Natural killer cell (primary cell): ENCODE measurements around the gene GSTA4. TPM values are rescaled to one million over a fixed set of nuclear protein-coding genes. Genes with fewer than 3 reads are reported as not detected.

ENCODE experiments used
- ATAC-seq, 3 donors: fragments of 150-1000 bp in 2 of 3; fragments of 200-7000 bp in 1 of 3; cut with Tn5 transposase; 1 replicate in 1 of 3; 2 replicates in 2 of 3; pipeline ENCODE4 v1.10.0; 2021; ENCODE audit warnings: mild to moderate bottlenecking in 2 of 3, moderate library complexity in 2 of 3
- DNase-seq, 2 donors: peaks; one replicate each; pipeline versions ENCODE4 v3.0.0 to v3.0.0-alpha.2; 2013 to 2021; ENCODE audit warnings: mixed read lengths in 1 of 2
- H3K27ac ChIP-seq: one replicate; pipeline ENCODE4 v1.5.1; 2013; ENCODE audit warnings: mild to moderate bottlenecking, low read length
- H3K27me3 ChIP-seq: one replicate; pipeline ENCODE4 v1.6.1; 2013; ENCODE audit warnings: low read length; ENCODE audit not compliant: control insufficient read depth, insufficient read depth
- H3K36me3 ChIP-seq: one replicate; pipeline ENCODE4 v1.6.1; 2013; ENCODE audit warnings: low read length; ENCODE audit not compliant: control insufficient read depth, insufficient read depth
- H3K4me1 ChIP-seq: one replicate; pipeline ENCODE4 v1.6.1; 2013; ENCODE audit warnings: low read length; ENCODE audit not compliant: control insufficient read depth, insufficient read depth
- H3K4me3 ChIP-seq: one replicate; pipeline ENCODE4 v1.5.1; 2013; ENCODE audit warnings: low read length
- H3K9me3 ChIP-seq: one replicate; pipeline ENCODE4 v1.6.1; 2013; ENCODE audit warnings: low read length; ENCODE audit not compliant: control insufficient read depth, insufficient read depth
- H3K27ac Mint-ChIP-seq, 2 donors: one replicate each; pipeline ENCODE4 v1.8.0; 2022; ENCODE audit warnings: mild to moderate bottlenecking in 2 of 2, mixed read lengths in 2 of 2, moderate library complexity in 1 of 2
- H3K27me3 Mint-ChIP-seq, 2 donors: one replicate each; pipeline ENCODE4 v1.8.0; 2022; ENCODE audit warnings: low read depth in 2 of 2, mixed read lengths in 2 of 2
- H3K36me3 Mint-ChIP-seq: one replicate; pipeline ENCODE4 v1.8.0; 2022; ENCODE audit warnings: mixed read lengths
- H3K4me1 Mint-ChIP-seq, 2 donors: one replicate each; pipeline ENCODE4 v1.8.0; 2022; ENCODE audit warnings: mixed read lengths in 2 of 2
- H3K4me3 Mint-ChIP-seq: one replicate; pipeline ENCODE4 v1.8.0; 2022; ENCODE audit warnings: mild to moderate bottlenecking, moderate library complexity, mixed read lengths
- H3K9me3 Mint-ChIP-seq, 2 donors: one replicate each; pipeline ENCODE4 v1.8.0; 2022; ENCODE audit warnings: mixed read lengths in 2 of 2
- CTCF ChIP-seq: fragments of 200-600 bp; IDR thresholded peaks from one replicate; pipeline ENCODE4 v1.8.0; 2022; ENCODE audit warnings: antibody characterized with exemption
- WGBS: methylation state at CpG from one replicate; pipeline ENCODE4 v1.1.7; 2013; ENCODE audit warnings: missing lambda C conversion rate; ENCODE audit not compliant: insufficient coverage; 5-methylcytosine and 5-hydroxymethylcytosine counted together
- intact Hi-C: fragments of 100-400 bp; cut with micrococcal nuclease; formaldehyde crosslinking; loops from one replicate; pipeline ENCODE4 v1.14.2; 2022
- total RNA-seq, 4 donors: library from RNA; stranded (reverse); fragments of 120-200 nt in 1 of 4; gene quantifications; one replicate each; pipeline versions ENCODE4 v1.2.3 to v1.2.4, GENCODE V29; 2013 to 2022

GSTA4 gene
- total RNA-seq, 3 donors from 2014 or later (not counting 1 experiment from before 2014, with no cell fraction given) = 0.55 to 2.5 (median 1.8) TPM

DNA sequence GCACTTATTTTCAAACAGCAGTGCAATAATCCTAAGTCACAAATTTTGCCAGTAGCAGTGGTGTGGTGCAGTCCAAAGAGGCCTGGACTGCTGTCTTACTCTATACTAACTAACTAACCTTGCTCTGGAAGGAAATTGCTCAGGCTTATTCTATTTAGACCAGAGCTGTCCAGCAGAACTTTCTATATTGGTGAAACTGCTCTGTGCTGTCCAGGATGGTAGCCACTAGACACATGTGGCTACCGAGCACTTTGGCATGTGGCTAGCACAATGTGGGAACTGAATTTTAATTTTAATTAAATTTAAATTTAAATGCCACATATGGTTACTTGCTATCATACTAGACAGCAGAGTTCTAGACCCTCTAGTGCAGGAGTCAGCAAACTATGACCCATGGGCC, 43.1 kb upstream of the GSTA4 start:
- ATAC-seq (no peak), DNase-seq (no peak)
- no peak for TF ChIP-seq CTCF
- peaks cover 24% of the 10 kb centered on the region for H3K36me3 Mint-ChIP-seq
- Histone ChIP-seq H3K27me3 (no peaks in the 10 kb centered on the region), H3K4me1 (no peaks in the 10 kb centered on the region), H3K4me3 (no peak overlapping the region), H3K36me3 (peaks cover 49% of the 10 kb centered on the region), H3K27ac (no peak overlapping the region), H3K9me3 (no peaks in the 10 kb centered on the region)
- no peaks in the 10 kb centered on the region for H3K27me3 Mint-ChIP-seq
- no peak overlapping the region for H3K27ac Mint-ChIP-seq
- no peak overlapping the region for H3K4me3 Mint-ChIP-seq
- no CpG with 5 or more reads among the region's 1 CpG for WGBS
- intact Hi-C loops = no loop called here
- no peaks in the 10 kb centered on the region for H3K9me3 Mint-ChIP-seq
- no peaks in the 10 kb centered on the region for H3K4me1 Mint-ChIP-seq

- Mint-ChIP-seq H3K4me1 (no peaks in the 10 kb centered on the region), H3K27me3 (no peaks in the 10 kb centered on the region), H3K27ac (no peak overlapping the region), H3K4me3 (no peak overlapping the region), H3K9me3 (no peaks in the 10 kb centered on the region), H3K36me3 (peaks cover 18% of the 10 kb centered on the region)
- Histone ChIP-seq H3K27ac (no peak overlapping the region), H3K27me3 (no peaks in the 10 kb centered on the region), H3K4me1 (no peaks in the 10 kb centered on the region), H3K9me3 (no peaks in the 10 kb centered on the region), H3K4me3 (no peak overlapping the region), H3K36me3 (peaks cover 52% of the 10 kb centered on the region)
- WGBS = 89% methylated on average over 6 of the region's 8 CpGs
- ATAC-seq (no peak), DNase-seq (no peak)
- intact Hi-C loops = no loop called here
- TF ChIP-seq CTCF = no peak
These were observed 40.6 kb upstream of the GSTA4 start for GRCh38 chr6:53035549-53036213.

- Histone ChIP-seq H3K4me1 (no peaks in the 10 kb centered on the region), H3K27ac (no peak overlapping the region), H3K9me3 (no peaks in the 10 kb centered on the region), H3K36me3 (peaks cover 51% of the 10 kb centered on the region), H3K4me3 (no peak overlapping the region), H3K27me3 (no peaks in the 10 kb centered on the region)
- Mint-ChIP-seq H3K36me3 (no peaks in the 10 kb centered on the region), H3K27me3 (no peaks in the 10 kb centered on the region), H3K9me3 (no peaks in the 10 kb centered on the region), H3K4me1 (no peaks in the 10 kb centered on the region), H3K4me3 (no peak overlapping the region), H3K27ac (no peak overlapping the region)
- ATAC-seq = no peak
- WGBS = 94% methylated on average over 4 of the region's 4 CpGs
- no peak for TF ChIP-seq CTCF
- intact Hi-C loops = no loop called here
- no peak for DNase-seq
These were observed 38.7 kb upstream of the GSTA4 start for GRCh38 chr6:53033764-53034163.

- DNase-seq (no peak), ATAC-seq (no peak)
- Mint-ChIP-seq H3K27me3 (no peaks in the 10 kb centered on the region), H3K27ac (no peak overlapping the region), H3K36me3 (no peaks in the 10 kb centered on the region), H3K9me3 (no peaks in the 10 kb centered on the region), H3K4me1 (no peaks in the 10 kb centered on the region), H3K4me3 (no peak overlapping the region)
- Histone ChIP-seq H3K36me3 (peaks cover 54% of the 10 kb centered on the region), H3K27me3 (no peaks in the 10 kb centered on the region), H3K27ac (no peak overlapping the region), H3K4me1 (no peaks in the 10 kb centered on the region), H3K4me3 (no peak overlapping the region), H3K9me3 (no peaks in the 10 kb centered on the region)
- 95% methylated on average over 4 of the region's 4 CpGs for WGBS
- intact Hi-C loops = no loop called here
- TF ChIP-seq CTCF = no peak
These were observed 37.8 kb upstream of the GSTA4 start for GRCh38 chr6:53032849-53033248.
